BJ (cell line): ENCODE data around the gene CES3. TPM values are rescaled to one million over a fixed set of nuclear protein-coding genes. Genes with fewer than 3 reads are reported as not detected.

Experiments
- CTCF ChIA-PET: fragments of 350-600 bp; formaldehyde crosslinking; extraction: SDS; loops from one replicate; lab custom pipeline; 2021; ENCODE audit warnings: antibody characterized with exemption, inconsistent platforms; lab: Yijun Ruan, JAX
- POLR2A ChIA-PET: fragments of 300-600 bp; sonication (Branson Sonifier 250); formaldehyde crosslinking; extraction: SDS; loops from one replicate; lab custom pipeline; 2021; ENCODE audit warnings: antibody characterized with exemption; lab: Charles Lee
- DNase-seq: peaks from one replicate; pipeline ENCODE4 v3.0.0-alpha.2; 2011; ENCODE audit warnings: low read depth
- H3K27me3 ChIP-seq: 2 replicates; pipeline ENCODE4 v1.6.0; 2011; ENCODE audit warnings: low read length; ENCODE audit not compliant: control insufficient read depth, insufficient read depth
- H3K36me3 ChIP-seq: 2 replicates; pipeline ENCODE4 v1.5.1; 2011; ENCODE audit warnings: low read length; ENCODE audit not compliant: control insufficient read depth, insufficient read depth
- H3K4me3 ChIP-seq: 2 replicates; pipeline ENCODE4 v1.5.1; 2011; ENCODE audit warnings: low read depth, mild to moderate bottlenecking, control low read depth, low read length
- polyA plus RNA-seq: library from polyadenylated mRNA; depleted of rRNA; stranded (reverse); fragments of >200 nt; gene quantifications from 2 replicates; pipeline ENCODE4 v1.2.3, GENCODE V29; 2011
- TF ChIP-seq, protein P1 (sequence below): IDR thresholded peaks from 2 replicates; pipeline ENCODE4 v1.5.1; 2011; ENCODE audit warnings: low read depth, mild to moderate bottlenecking, control low read depth, inconsistent platforms, low read length, moderate library complexity; ENCODE audit not compliant: insufficient read depth

The CES3 gene
- polyA plus RNA-seq, 1 experiment = 0.13 TPM

DNA sequence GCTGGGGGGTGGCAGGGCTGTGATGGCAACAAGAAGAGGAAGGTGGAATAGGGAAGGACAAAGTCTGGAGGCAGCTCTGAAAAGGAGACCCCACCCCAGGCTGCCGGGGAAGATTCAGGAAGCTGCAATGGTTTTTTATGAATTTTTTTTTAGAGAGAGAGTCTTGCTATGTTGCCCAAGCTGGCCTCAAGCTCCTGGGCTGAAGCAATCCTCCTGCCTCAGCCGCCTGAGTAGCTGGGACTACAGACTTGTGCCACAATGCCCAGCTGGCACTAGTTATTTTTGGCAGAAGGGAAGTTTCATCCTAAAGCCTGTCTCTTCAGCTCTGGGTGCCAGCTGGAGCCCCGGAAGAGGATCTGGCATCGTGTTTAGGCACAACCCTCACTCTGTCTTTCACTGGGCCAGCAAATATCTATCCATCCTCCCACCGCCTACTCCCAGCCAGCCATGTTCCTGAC lies 1.3 kb upstream of the CES3 start:
- TF ChIP-seq, protein P1, sequence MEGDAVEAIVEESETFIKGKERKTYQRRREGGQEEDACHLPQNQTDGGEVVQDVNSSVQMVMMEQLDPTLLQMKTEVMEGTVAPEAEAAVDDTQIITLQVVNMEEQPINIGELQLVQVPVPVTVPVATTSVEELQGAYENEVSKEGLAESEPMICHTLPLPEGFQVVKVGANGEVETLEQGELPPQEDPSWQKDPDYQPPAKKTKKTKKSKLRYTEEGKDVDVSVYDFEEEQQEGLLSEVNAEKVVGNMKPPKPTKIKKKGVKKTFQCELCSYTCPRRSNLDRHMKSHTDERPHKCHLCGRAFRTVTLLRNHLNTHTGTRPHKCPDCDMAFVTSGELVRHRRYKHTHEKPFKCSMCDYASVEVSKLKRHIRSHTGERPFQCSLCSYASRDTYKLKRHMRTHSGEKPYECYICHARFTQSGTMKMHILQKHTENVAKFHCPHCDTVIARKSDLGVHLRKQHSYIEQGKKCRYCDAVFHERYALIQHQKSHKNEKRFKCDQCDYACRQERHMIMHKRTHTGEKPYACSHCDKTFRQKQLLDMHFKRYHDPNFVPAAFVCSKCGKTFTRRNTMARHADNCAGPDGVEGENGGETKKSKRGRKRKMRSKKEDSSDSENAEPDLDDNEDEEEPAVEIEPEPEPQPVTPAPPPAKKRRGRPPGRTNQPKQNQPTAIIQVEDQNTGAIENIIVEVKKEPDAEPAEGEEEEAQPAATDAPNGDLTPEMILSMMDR = no peak
- ChIA-PET POLR2A (no interaction called here), CTCF (interaction anchor here (0.6 to 4.6 kb wide), 9 partner anchors 13 to 318 kb away, joined by 3 to 50 read pairs (median 4); no protein-coding TSS in a partner anchor)
- no peak overlapping the region for H3K4me3 ChIP-seq
- no peak for DNase-seq
- H3K27me3 ChIP-seq = peaks cover 9% of the 10 kb centered on the region
- H3K36me3 ChIP-seq = no peaks in the 10 kb centered on the region

- H3K27me3 ChIP-seq = peaks cover 12% of the 10 kb centered on the region
- CTCF ChIA-PET = interaction anchor here (0.6 to 4.6 kb wide), 9 partner anchors 13 to 318 kb away, joined by 3 to 50 read pairs (median 3); no protein-coding TSS in a partner anchor
- POLR2A ChIA-PET = no interaction called here
- H3K4me3 ChIP-seq = no peak overlapping the region
- no peak for DNase-seq
- no peaks in the 10 kb centered on the region for H3K36me3 ChIP-seq
- TF ChIP-seq, protein P1 = no peak
Measured at GRCh38 chr16:66960270-66960669, 796 bp upstream of the CES3 start.

DNA sequence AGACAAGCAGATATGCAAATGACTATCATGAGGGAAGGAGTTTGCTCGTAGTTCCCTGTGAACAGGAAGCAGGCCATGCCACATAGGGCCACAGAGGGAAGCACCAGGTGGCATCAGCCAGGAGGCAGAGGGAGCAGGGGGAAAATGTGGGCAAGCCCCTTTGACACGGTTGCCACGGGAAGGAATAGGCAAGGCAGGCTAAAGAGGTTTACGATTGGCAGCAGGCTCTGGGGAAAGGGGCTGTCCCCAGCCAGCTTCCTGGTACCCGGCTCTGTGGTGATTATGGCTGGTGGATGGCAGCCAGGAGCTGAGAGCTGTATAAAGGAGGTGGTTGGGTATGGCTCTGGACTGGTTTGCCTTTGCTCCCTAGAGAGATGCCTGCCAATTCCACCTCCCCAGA lies 848 bp downstream of the CES3 start:
- Histone ChIP-seq H3K4me3 (no peak overlapping the region), H3K36me3 (no peaks in the 10 kb centered on the region), H3K27me3 (peaks cover 17% of the 10 kb centered on the region)
- TF ChIP-seq, protein P1 = no peak
- ChIA-PET POLR2A (no interaction called here), CTCF (interaction anchor here (0.9 to 5.3 kb wide), 7 partner anchors 8 to 193 kb away, joined by 3 to 50 read pairs (median 4); partner anchors contain the start of gene B3GNT9)
- DNase-seq = no peak

- CTCF ChIA-PET = interaction anchor here (0.9 to 5.3 kb wide), 8 partner anchors 8 to 199 kb away, joined by 3 to 23 read pairs (median 4); no protein-coding TSS in a partner anchor
- DNase-seq = no peak
- POLR2A ChIA-PET = no interaction called here
- no peak overlapping the region for H3K4me3 ChIP-seq
- peaks cover 18% of the 10 kb centered on the region for H3K27me3 ChIP-seq
- no peaks in the 10 kb centered on the region for H3K36me3 ChIP-seq
- TF ChIP-seq, protein P1 = no peak
Measured at GRCh38 chr16:66964049-66964448, 3.0 kb downstream of the CES3 start.

GRCh38 chr16:66968847-66969246 lies 7.8 kb downstream of the CES3 start:
- no peak for DNase-seq
- no peaks in the 10 kb centered on the region for H3K36me3 ChIP-seq
- TF ChIP-seq, protein P1 = no peak
- no peak overlapping the region for H3K4me3 ChIP-seq
- ChIA-PET POLR2A (no interaction called here), CTCF (no interaction called here)
- H3K27me3 ChIP-seq = peaks cover 18% of the 10 kb centered on the region
